ENCODE data around the gene POMT1. TPM values are rescaled to one million over a fixed set of nuclear protein-coding genes. Genes with fewer than 3 reads are reported as not detected.

POMT1 gene
- total RNA-seq, 1 experiment from 2014 or later: 29.0 TPM

DNA sequence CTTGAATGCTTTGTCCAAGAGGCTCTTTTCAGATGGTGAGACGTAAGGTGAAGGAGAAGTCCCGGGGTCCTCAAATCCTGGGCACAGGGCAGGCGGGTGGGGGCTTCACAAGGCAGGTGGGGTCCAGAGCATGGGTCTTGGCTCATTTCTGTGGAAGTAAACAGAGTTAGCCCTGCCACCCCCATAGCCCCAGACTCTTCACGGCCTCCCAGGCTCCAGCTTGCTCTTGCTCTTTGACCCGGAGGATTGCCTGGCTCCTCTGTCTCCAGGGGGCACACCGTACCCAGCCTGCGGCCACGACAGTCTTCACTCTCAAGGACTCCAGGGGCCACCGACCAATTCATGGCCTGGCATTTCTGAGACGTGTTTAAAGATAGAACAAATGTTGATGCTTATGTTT is 28.8 kb upstream of the POMT1 start:
- DNase-seq: no peak
- H3K79me2 ChIP-seq (ENCODE audit: low read length): peaks cover 40% of the 10 kb centered on the region
- peaks cover 32% of the 10 kb centered on the region; the same call in 1 of the 2 replicates for H4K20me1 ChIP-seq (ENCODE audit: insufficient read depth, low read depth, low read length)
- no peak overlapping the region for H3K9ac ChIP-seq (ENCODE audit: low read length)
- H3K9me3 ChIP-seq (ENCODE audit: low read length): no peaks in the 10 kb centered on the region
- no peak overlapping the region for H2AFZ ChIP-seq (ENCODE audit: low read length)
- no peak overlapping the region for H3K27ac ChIP-seq (ENCODE audit: low read length)
- no peaks in the 10 kb centered on the region for H3K4me1 ChIP-seq (ENCODE audit: low read length)
- H3K27me3 ChIP-seq (ENCODE audit: low read length): no peaks in the 10 kb centered on the region
- H3K4me3 ChIP-seq (ENCODE audit: low read length): no peak overlapping the region
- no peaks in the 10 kb centered on the region for H3K9me2 ChIP-seq (replicated peaks; ENCODE audit: insufficient read depth, low read length)
- no peak overlapping the region for H3K4me2 ChIP-seq (ENCODE audit: low read depth, low read length, poor library complexity, severe bottlenecking)
- peaks cover 52% of the 10 kb centered on the region for H3K36me3 ChIP-seq (ENCODE audit: insufficient read depth, low read length)

DNA sequence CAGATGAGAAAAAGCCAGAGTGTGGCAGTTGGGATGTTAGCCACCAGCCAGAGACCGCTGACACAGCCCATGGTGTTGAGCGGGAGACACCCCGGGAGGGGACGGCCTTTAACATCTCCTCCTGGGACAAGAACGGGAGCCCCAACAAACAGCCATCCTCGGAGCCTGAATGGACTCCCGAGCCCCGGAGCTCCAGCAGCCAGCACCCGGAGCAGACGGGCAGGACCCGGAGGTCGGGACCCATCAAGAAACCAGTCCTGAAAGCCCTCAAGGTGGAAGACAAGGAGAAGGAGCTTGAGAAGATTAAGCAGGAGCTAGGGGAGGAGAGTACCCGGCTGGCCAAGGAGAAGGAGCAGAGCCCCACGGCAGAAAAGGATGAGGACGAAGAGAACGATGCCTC is 28.0 kb upstream of the POMT1 start:
- Histone ChIP-seq H4K20me1 (ENCODE audit: insufficient read depth, low read depth, low read length) (peaks cover 41% of the 10 kb centered on the region), H3K4me1 (ENCODE audit: low read length) (no peaks in the 10 kb centered on the region), H2AFZ (ENCODE audit: low read length) (no peak overlapping the region), H3K79me2 (ENCODE audit: low read length) (peaks cover 42% of the 10 kb centered on the region), H3K4me2 (ENCODE audit: low read depth, low read length, poor library complexity, severe bottlenecking) (no peak overlapping the region), H3K36me3 (ENCODE audit: insufficient read depth, low read length) (peaks cover 57% of the 10 kb centered on the region), H3K9me3 (ENCODE audit: low read length) (no peaks in the 10 kb centered on the region), H3K9ac (ENCODE audit: low read length) (no peak overlapping the region), H3K9me2 (replicated peaks; ENCODE audit: insufficient read depth, low read length) (no peaks in the 10 kb centered on the region), H3K4me3 (ENCODE audit: low read length) (no peak overlapping the region), H3K27me3 (ENCODE audit: low read length) (no peaks in the 10 kb centered on the region), H3K27ac (ENCODE audit: low read length) (no peak overlapping the region)
- no peak for DNase-seq

DNA sequence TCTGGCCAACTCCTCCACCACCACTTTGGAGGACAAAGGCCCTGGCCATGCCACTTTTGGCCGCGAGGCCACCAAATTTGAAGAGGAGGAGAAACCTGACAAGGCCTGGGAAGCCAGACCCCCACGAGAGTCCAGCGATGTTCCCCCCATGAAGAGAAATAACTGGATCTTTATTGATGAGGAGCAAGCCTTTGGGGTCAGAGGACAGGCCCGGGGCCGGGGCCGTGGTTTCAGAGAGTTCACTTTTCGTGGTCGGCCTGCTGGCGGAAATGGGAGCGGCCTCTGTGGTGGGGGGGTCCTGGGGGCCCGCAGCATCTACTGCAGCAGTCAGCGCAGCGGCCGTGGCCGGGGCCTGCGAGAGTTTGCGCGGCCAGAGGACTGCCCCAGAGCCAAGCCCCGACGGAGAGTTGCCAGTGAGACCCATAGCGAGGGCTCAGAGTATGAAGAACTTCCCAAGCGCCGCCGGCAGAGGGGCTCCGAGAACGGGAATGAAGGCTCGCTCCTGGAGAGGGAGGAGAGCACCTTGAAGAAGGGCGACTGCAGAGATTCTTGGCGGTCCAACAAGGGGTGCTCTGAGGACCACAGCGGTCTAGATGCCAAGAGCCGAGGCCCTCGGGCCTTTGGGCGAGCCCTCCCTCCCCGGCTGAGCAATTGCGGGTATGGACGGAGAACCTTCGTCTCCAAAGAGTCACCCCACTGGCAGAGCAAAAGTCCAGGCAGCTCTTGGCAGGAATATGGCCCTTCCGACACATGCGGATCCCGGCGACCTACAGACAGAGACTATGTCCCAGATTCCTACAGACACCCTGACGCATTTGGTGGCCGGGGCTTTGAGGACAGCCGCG is 27.4 kb upstream of the POMT1 start:
- peaks cover 42% of the 10 kb centered on the region for H3K79me2 ChIP-seq (ENCODE audit: low read length)
- no peak overlapping the region for H2AFZ ChIP-seq (ENCODE audit: low read length)
- H3K9me2 ChIP-seq (replicated peaks; ENCODE audit: insufficient read depth, low read length): no peaks in the 10 kb centered on the region
- H3K36me3 ChIP-seq (ENCODE audit: insufficient read depth, low read length): peaks cover 57% of the 10 kb centered on the region
- no peaks in the 10 kb centered on the region for H3K9me3 ChIP-seq (ENCODE audit: low read length)
- no peaks in the 10 kb centered on the region for H3K27me3 ChIP-seq (ENCODE audit: low read length)
- H3K9ac ChIP-seq (ENCODE audit: low read length): no peak overlapping the region
- DNase-seq: no peak
- peaks cover 45% of the 10 kb centered on the region for H4K20me1 ChIP-seq (ENCODE audit: insufficient read depth, low read depth, low read length)
- no peaks in the 10 kb centered on the region for H3K4me1 ChIP-seq (ENCODE audit: low read length)
- no peak overlapping the region for H3K27ac ChIP-seq (ENCODE audit: low read length)
- H3K4me2 ChIP-seq (ENCODE audit: low read depth, low read length, poor library complexity, severe bottlenecking): no peak overlapping the region
- no peak overlapping the region for H3K4me3 ChIP-seq (ENCODE audit: low read length)

DNA sequence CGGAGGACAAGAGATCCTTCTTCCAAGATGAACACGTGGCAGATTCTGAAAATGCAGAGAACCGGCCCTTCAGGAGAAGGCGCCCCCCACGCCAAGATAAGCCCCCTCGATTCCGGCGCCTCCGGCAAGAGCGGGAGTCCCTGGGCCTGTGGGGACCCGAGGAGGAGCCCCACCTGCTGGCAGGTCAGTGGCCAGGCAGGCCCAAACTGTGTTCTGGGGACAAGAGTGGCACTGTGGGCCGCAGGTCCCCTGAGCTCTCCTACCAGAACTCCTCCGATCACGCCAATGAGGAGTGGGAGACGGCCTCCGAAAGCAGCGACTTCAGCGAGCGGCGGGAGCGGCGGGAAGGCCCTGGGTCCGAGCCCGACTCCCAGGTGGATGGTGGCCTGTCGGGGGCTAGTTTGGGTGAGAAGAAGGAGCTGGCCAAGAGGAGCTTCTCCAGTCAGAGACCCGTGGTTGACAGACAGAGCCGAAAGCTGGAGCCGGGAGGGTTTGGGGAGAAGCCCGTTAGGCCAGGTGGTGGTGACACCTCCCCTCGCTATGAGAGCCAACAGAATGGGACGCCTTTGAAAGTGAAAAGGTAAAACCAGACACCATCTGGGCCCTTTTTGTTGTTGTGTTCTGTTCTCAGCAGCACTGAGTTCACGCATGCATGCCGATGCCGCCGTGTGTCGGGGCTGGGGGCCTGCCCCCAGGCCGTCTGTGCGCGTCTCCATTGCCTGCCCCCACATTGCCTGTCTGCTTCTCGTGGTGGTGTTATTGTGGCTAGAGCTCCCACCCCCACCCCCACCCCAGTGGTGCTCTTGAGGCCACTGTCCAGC is 26.6 kb upstream of the POMT1 start:
- Histone ChIP-seq H3K27ac (ENCODE audit: low read length) (no peak overlapping the region), H3K36me3 (ENCODE audit: insufficient read depth, low read length) (peaks cover 55% of the 10 kb centered on the region), H3K9me3 (ENCODE audit: low read length) (no peaks in the 10 kb centered on the region), H3K4me3 (ENCODE audit: low read length) (no peak overlapping the region), H2AFZ (ENCODE audit: low read length) (no peak overlapping the region), H3K4me1 (ENCODE audit: low read length) (no peaks in the 10 kb centered on the region), H3K9me2 (replicated peaks; ENCODE audit: insufficient read depth, low read length) (no peaks in the 10 kb centered on the region), H3K4me2 (ENCODE audit: low read depth, low read length, poor library complexity, severe bottlenecking) (no peak overlapping the region), H4K20me1 (ENCODE audit: insufficient read depth, low read depth, low read length) (peaks cover 48% of the 10 kb centered on the region), H3K79me2 (ENCODE audit: low read length) (peaks cover 37% of the 10 kb centered on the region), H3K27me3 (ENCODE audit: low read length) (no peaks in the 10 kb centered on the region), H3K9ac (ENCODE audit: low read length) (no peak overlapping the region)
- DNase-seq: no peak

DNA sequence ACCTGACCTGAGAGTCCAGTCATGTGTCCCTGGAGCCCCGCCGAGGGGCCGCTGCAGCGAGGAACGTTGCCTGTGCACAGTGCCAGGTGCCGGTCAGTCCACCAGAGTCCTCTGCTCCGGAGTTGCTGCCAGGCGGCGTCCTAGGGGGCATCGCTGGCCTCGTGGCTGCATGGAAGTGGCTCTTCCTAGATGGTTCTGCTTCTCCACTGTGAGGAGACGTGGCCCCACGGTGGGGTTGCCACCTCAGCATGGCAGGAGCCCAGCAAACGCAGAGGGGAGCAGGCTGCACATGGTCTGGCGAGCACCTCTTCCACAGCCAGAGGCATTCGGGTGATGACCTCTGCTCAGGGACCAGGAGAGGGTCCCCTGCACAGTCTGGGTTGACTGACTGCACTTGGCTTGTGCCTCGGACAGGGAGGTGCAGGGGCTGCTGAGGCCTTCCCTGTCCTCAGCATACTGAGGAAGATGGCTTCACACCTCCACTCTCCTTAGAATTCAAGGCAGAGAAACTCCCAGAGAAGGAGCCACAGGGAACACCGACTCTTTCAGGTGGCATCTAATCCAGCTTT is 25.9 kb upstream of the POMT1 start:
- Histone ChIP-seq H3K79me2 (ENCODE audit: low read length) (peaks cover 32% of the 10 kb centered on the region), H3K9me2 (replicated peaks; ENCODE audit: insufficient read depth, low read length) (no peaks in the 10 kb centered on the region), H2AFZ (ENCODE audit: low read length) (no peak overlapping the region), H3K27me3 (ENCODE audit: low read length) (no peaks in the 10 kb centered on the region), H3K36me3 (ENCODE audit: insufficient read depth, low read length) (peaks cover 54% of the 10 kb centered on the region), H3K4me3 (ENCODE audit: low read length) (no peak overlapping the region), H3K27ac (ENCODE audit: low read length) (no peak overlapping the region), H4K20me1 (ENCODE audit: insufficient read depth, low read depth, low read length) (peaks cover 45% of the 10 kb centered on the region), H3K4me2 (ENCODE audit: low read depth, low read length, poor library complexity, severe bottlenecking) (no peak overlapping the region), H3K9me3 (ENCODE audit: low read length) (no peaks in the 10 kb centered on the region), H3K9ac (ENCODE audit: low read length) (no peak overlapping the region), H3K4me1 (ENCODE audit: low read length) (no peaks in the 10 kb centered on the region)
- no peak for DNase-seq

DNA sequence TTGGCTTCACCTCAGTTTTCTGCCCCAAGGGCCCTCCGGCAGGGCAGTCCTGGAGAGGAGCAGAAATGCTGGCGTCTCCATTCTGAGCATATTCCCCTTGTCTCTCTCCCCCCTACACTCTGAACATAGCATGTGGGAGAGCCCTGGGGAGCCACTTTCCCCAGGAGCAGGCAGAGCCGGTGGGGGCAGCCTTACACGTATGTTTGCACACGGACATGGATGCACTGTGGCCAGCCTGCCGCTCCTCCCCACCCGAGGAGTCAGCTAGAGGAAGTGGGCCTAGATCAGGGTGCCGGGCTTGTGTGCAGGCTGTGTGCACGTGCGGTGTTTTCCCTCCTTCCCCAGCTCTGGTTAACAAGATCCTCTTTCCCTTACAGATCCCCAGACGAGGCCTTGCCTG is 25.4 kb upstream of the POMT1 start:
- Histone ChIP-seq H3K27me3 (ENCODE audit: low read length) (no peaks in the 10 kb centered on the region), H4K20me1 (ENCODE audit: insufficient read depth, low read depth, low read length) (peaks cover 44% of the 10 kb centered on the region), H3K9ac (ENCODE audit: low read length) (no peak overlapping the region), H3K27ac (ENCODE audit: low read length) (no peak overlapping the region), H3K4me3 (ENCODE audit: low read length) (no peak overlapping the region), H3K4me1 (ENCODE audit: low read length) (no peaks in the 10 kb centered on the region), H3K79me2 (ENCODE audit: low read length) (peaks cover 32% of the 10 kb centered on the region), H3K9me3 (ENCODE audit: low read length) (no peaks in the 10 kb centered on the region), H3K36me3 (ENCODE audit: insufficient read depth, low read length) (peaks cover 51% of the 10 kb centered on the region), H3K9me2 (replicated peaks; ENCODE audit: insufficient read depth, low read length) (no peaks in the 10 kb centered on the region), H2AFZ (ENCODE audit: low read length) (no peak overlapping the region), H3K4me2 (ENCODE audit: low read depth, low read length, poor library complexity, severe bottlenecking) (no peak overlapping the region)
- DNase-seq: no peak

DNA sequence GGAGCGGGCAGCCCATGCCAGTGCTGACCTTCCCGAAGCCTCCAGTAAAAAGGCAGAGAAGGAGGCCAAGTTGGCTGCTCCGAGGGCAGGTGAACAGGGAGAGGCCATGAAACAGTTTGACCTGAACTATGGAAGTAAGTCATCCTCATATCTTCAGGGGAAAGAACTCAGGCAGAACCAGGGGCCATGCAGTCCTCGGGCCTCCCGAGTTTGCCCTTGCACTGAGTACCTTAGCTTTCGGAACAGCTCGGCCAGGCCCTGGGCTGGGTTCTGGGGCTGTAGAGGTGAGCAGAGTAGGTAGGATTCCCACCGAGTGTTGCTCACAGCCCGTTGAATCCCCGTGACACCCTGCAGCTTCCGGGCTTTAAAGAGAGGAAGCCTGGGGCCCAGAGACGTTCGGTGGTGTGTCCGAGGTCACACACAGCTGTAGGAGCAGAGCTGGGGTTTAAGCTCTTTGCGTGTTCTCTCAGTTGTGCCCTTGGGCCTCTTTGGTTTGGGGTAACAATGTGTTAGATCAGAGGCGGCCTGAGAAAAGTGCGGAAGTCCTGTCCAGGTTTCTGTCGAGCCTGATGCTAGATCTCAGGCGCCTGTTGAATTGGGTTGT is 24.8 kb upstream of the POMT1 start:
- Histone ChIP-seq H3K27ac (ENCODE audit: low read length) (no peak overlapping the region), H3K4me1 (ENCODE audit: low read length) (no peaks in the 10 kb centered on the region), H3K9me3 (ENCODE audit: low read length) (no peaks in the 10 kb centered on the region), H3K4me2 (ENCODE audit: low read depth, low read length, poor library complexity, severe bottlenecking) (no peak overlapping the region), H3K9ac (ENCODE audit: low read length) (no peak overlapping the region), H4K20me1 (ENCODE audit: insufficient read depth, low read depth, low read length) (peaks cover 44% of the 10 kb centered on the region), H3K9me2 (replicated peaks; ENCODE audit: insufficient read depth, low read length) (no peaks in the 10 kb centered on the region), H3K79me2 (ENCODE audit: low read length) (peaks cover 28% of the 10 kb centered on the region), H2AFZ (ENCODE audit: low read length) (no peak overlapping the region), H3K36me3 (ENCODE audit: insufficient read depth, low read length) (peaks cover 48% of the 10 kb centered on the region), H3K27me3 (ENCODE audit: low read length) (no peaks in the 10 kb centered on the region), H3K4me3 (ENCODE audit: low read length) (no peak overlapping the region)
- DNase-seq: no peak

DNA sequence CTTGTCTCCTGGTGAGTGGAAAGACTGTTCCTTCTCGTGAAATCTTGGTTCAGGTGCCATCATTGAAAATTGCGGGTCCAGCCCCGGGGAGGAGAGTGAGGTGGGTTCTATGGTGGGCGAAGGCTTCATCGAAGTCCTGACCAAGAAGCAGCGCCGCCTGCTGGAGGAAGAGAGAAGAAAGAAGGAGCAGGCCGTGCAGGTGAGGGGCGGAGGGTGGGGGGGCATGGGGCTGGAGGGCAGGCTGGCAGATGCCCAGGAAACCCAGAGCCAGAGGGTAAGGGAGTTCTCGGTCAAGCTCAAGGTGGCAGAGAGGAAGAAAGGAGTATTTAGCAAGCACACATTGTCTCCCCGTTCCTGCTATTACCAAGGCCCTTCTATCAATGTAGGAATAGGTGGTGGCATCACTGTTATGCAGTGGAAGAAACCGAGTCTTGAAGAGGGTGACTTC is 24.3 kb upstream of the POMT1 start:
- Histone ChIP-seq H3K9ac (ENCODE audit: low read length) (no peak overlapping the region), H3K4me2 (ENCODE audit: low read depth, low read length, poor library complexity, severe bottlenecking) (no peak overlapping the region)

More for the DNA sequence above, 24.3 kb upstream of the POMT1 start:
- H3K36me3 ChIP-seq (ENCODE audit: insufficient read depth, low read length): peaks cover 46% of the 10 kb centered on the region
- no peak overlapping the region for H3K27ac ChIP-seq (ENCODE audit: low read length)
- H3K4me1 ChIP-seq (ENCODE audit: low read length): no peaks in the 10 kb centered on the region
- no peaks in the 10 kb centered on the region for H3K9me3 ChIP-seq (ENCODE audit: low read length)
- no peaks in the 10 kb centered on the region for H3K27me3 ChIP-seq (ENCODE audit: low read length)
- peaks cover 42% of the 10 kb centered on the region for H4K20me1 ChIP-seq (ENCODE audit: insufficient read depth, low read depth, low read length)
- H3K9me2 ChIP-seq (replicated peaks; ENCODE audit: insufficient read depth, low read length): no peaks in the 10 kb centered on the region
- H3K4me3 ChIP-seq (ENCODE audit: low read length): no peak overlapping the region
- no peak overlapping the region for H2AFZ ChIP-seq (ENCODE audit: low read length)
- DNase-seq: peak; percentile 88
- peaks cover 26% of the 10 kb centered on the region for H3K79me2 ChIP-seq (ENCODE audit: low read length)
